Sigmoid colon (tissue), 4 donors: ENCODE measurements around the gene MED26.

Experiments used
- CTCF ChIP-seq, 4 experiments: fragments of 450-650 bp in 3 of 4; fragments of 200-600 bp in 1 of 4; IDR thresholded peaks; one replicate each; pipeline ENCODE4 v1.5.1; 2016 to 2019; ENCODE audit warnings: antibody characterized with exemption in 4 of 4, mild to moderate bottlenecking in 3 of 4, moderate library complexity in 2 of 4
- EP300 ChIP-seq, 4 donors: sonication (generic); formaldehyde crosslinking; IDR thresholded peaks; one replicate each; pipeline ENCODE4 v1.6.1; 2017; ENCODE audit warnings: antibody characterized with exemption in 4 of 4
- POLR2A ChIP-seq, 2 donors: fragments of 450-650 bp; IDR thresholded peaks; one replicate each; pipeline ENCODE4 v1.6.1; 2016; ENCODE audit warnings: antibody characterized with exemption in 2 of 2, mild to moderate bottlenecking in 2 of 2, moderate library complexity in 2 of 2
- POLR2AphosphoS5 ChIP-seq, 4 donors: sonication (generic); formaldehyde crosslinking; IDR thresholded peaks; one replicate each; pipeline ENCODE4 v1.6.1; 2017; ENCODE audit warnings: antibody characterized with exemption in 4 of 4

- no peak for TF ChIP-seq POLR2AphosphoS5 (IDR thresholded peaks at IDR 0.05)
- TF ChIP-seq POLR2A (IDR thresholded peaks at IDR 0.05) = no peak
- TF ChIP-seq CTCF (IDR thresholded peaks at IDR 0.05) = no peak
- TF ChIP-seq EP300 (IDR thresholded peaks at IDR 0.05) = no peak
Measured at GRCh38 chr19:16540948-16541347, 87.1 kb downstream of the MED26 start.
